Smooth muscle cell of the brain vasculature (primary cell): ENCODE results near the gene CCDC90B.
A peak's percentile ranks its signal among the peaks of the same experiment; 100 is the strongest.
"Not testable (repeated sequence)": the region's sequence is repeated elsewhere in the genome, so short reads cannot be mapped to it uniquely, and the experiment has no call there.

Experiments used
- DNase-seq: peaks from one replicate; pipeline ENCODE4 v3.0.0-alpha.2; 2012; ENCODE audit warnings: low read depth, low spot score

Gene CCDC90B

DNA sequence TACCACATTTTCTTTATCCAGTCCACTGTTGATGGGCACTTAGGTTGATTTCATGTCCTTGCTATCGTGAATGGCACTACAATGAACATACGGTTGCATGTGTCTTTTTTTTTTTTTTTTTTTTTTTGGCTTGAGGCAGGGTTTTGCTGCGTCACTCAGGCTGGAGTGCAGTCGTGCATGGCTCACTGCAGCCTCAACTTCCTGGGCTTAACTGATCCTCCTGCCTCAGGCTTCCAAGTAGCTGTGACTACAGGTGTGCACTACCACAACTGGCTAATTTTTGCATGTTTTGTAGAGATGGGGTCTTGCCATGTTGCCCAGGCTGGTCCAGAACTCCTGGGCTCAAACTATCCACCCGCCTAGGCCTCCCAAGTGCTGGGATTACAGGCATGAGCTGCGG lies 1.5 kb upstream of the CCDC90B start:
- DNase-seq = no peak

DNA sequence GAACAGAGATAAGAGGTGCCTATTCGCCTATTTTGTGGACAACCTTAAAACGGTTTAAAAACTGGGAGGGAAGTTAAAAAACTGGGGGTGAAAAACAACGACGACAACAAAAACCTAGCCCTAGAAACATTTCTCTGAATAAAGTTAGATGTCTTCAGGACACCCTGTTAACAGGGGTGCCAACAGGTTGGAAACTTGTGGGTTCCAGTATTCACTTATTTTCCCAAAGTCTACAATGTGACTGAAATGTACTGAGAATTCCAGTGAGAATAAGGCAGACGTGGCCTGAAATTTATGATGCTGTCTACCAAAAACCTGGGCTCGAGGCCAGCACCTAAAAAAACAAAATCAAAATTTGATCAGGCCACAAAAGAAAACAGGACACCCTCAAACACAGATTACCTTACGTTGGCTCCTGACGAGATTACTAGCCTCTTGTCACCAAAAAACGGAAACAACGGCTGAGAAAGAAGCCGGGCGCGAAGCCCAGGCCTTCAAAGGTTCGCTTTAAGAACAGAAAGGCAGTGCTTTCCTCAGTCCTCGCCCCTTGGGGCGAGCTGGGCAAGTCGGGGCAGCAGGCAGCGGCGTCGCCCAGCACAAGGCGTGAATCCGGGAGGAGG lies 906 bp downstream of the CCDC90B start:
- DNase-seq = no peak

DNA sequence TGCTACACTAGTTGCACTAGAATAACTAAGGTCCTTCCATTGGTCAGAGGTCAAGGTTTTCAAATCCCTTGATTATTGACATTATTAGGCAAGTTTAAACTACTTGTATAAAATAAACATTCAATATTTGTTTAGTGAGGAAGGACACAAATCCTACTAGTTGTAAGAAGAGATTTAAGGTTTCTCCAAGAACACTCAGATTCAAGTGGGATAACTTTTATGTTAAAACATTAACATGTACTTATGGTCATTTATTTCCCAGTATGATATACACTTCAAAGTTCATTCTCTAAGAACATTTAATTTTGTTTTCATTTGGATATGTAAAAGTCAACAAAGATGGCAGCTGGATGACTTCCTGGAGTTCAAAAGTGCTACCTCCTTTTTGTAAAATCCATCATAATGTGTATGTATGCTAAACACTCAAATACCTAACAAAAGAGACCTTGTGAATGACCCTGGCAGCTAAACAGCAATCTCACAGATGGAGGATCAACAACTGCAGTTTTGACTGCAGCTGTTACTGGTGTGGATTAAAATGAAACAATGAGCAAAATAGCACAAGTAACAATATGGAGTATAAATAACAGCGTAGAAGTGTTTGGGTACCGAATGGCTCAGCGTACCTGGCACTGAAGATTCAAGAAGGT lies 1.5 kb downstream of the CCDC90B start:
- DNase-seq = no peak

DNA sequence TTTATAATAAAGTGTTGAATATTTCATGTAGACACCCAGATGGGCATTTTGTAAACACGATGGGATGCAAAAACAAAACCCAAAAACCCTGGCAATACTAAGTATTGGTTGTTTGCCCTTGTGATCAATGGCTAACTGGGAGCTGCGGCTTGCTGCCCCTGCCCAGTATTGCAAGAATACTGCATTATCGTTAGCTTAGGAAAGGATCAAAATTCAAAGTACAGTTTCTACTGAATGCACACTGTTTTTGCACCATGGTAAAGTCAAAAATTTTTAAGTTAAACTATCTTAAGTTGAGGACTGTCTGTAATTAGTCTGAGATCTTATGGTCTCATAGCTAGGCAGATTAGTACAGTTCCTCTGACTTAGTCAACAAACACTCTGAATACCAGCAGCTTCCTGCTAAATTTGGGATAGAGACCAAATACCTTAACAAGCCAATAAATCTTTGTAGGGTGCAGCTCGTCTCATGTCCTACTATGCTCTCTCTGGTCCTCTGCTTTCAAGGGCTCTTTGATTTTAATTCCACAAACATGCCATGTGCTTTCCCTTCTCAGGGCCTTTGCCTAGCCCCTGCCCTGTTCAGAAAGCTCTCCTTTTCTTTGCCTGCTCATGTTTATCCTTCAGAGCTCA lies 4.0 kb downstream of the CCDC90B start:
- no peak for DNase-seq

DNA sequence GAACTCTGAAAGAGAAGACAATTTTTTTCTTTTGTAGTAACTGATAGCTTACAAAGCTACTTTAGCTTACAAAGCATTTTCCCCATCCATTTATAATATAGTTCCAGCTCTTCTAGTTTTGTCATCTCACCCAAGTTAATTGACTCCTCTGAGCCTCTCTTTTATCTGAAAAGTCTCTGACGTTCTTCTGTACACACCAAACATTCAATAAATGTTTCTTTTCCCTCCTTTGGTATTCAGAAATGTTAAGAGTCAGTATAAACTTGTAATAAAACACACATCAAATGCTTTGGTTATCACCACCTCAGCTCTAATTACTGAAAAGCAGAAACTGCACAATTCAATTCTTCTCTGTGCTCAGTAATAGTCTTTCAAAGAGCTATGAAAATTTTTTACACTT lies 5.9 kb downstream of the CCDC90B start:
- DNase-seq = no peak

DNA sequence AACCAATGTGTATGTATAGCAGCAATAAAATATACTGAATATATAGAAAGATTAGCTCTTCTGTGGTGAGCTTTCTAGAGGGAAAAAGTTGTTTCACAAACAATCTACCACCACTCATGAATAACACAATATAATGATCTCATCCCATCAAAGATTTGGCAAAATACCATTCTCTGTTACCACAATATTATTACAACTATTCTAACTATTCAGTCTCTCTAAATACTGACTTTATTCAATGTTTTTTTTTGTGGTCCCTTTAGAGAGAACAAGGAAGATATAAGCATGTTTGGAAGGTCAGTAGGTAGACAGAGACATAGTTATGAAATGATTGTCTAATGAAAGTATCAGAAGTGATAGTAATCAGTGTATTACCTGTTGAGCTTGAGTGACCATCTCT lies 7.8 kb downstream of the CCDC90B start:
- no peak for DNase-seq

DNA sequence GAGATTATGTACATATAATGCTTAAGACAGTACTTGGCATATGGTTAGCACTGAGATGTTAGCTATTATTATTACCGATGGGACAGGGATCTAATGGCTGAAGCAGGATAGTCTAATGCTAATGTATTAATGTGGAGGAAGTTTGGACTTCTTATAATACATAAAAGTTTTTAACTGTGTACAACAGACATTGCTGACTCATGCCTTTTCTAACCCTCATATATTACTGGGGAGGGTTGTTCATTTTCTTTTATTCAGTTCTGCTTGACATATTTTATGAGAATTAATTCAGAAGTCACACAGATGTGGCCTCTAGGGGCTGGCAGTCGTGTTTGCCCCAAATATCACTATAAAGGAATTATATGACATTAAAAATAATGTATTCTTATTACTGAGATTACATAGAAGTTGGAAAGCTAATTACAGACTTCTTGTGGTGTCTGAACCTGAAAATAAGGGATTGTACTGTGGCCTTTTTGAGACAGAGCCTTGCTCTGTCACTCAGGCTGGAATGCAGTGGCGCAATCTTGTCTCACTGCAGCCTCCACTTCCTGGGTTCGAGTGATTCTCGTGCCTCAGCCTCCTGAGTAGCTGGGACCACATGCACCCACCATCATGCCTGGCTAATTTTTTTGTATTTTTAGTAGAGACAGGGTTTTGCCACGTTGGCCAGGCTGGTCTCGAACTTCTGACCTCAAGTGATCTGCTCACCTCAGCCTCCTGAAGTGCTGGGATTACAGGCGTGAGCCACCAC lies 10.1 kb downstream of the CCDC90B start:
- DNase-seq = no peak

DNA sequence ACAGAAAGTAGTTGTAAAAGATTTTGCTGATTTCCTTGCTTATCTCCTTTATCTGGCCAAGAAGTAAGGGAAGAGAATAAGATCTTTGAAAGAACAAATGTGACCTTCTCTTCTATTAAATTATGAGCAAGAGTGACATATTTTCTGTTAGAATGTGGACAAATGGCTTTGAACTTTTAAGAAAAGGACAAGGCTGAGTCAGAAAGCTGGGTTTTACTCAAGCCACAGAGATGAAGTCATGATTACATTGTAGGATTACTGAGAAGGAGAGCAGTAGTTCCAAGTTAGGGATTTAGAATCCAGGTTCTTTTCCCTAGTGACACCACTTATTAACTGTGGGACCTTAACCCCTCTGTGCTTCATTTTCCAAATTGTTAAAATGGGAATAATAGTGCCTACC lies 13.5 kb downstream of the CCDC90B start:
- no peak for DNase-seq

DNA sequence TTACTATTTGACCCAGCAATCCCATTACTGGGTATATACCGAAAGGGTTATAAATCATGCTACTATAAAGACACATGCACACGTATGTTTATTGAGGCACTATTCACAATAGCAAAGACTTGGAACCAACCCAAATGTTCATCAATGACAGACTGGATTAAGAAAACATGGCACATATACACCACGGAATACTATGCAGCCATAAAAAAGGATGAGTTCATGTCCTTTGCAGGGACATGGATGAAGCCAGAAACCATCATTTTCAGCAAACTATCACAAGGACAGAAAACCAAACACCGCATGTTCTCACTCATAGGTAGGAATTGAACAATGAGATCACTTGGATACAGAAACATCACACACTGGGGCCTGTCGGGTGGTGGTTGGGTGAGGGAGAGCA lies 14.4 kb downstream of the CCDC90B start:
- not testable (repeated sequence) for DNase-seq

DNA sequence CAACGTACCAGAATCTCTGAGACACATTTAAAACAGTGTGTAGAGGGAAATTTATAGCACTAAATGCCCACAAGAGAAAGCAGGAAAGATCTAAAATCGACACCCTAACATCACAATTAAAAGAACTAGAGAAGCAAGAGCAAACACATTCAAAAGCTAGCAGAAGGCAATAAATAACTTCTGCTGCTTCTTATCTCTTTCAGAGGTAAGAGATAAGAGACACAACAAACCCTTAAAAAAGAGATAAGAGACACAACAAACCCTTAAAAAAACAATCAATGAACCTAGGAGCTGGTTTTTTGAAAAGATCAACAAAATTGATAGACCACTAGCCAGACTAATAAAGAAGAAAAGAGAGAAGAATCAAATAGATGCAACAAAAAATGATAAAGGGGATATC lies 17.1 kb downstream of the CCDC90B start:
- not testable (repeated sequence) for DNase-seq

DNA sequence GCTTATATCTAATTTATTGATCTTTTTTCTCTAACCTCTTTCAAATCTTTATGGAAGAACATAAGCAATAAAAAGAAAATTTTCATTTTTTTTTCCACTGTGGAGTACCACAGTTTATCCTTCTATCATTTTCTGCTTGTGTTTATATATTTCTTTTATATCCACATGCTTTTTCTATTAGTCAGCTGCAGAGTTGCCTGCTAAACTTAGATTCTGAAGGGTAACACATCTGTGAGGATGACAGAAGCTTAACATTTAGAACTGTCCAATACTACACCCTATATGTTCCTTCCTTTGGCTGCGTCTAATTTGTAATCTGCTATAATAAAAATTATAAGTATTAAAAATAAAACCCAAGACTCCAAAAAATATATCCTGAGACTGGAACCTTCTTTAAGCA lies 20.8 kb downstream of the CCDC90B start:
- no peak for DNase-seq

DNA sequence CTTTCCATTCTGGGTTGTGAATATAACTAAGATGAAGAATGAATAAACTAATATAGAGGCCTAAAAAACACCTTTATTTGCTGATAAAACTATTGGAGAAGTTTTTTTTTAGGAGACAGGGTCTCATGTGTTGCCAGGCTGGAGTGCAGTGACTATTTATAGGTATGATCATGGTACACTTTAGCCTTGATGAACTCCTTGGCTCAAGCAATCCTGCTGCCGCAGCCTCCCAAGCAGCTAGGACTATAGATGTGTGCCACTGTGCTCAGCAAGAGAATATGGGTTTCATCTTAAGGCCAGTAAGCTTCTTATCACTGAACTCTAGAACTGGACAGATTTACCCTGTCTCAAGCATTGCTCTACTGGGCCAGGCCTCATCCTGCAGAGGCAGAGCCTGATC lies 26.6 kb downstream of the CCDC90B start:
- no peak for DNase-seq

DNA sequence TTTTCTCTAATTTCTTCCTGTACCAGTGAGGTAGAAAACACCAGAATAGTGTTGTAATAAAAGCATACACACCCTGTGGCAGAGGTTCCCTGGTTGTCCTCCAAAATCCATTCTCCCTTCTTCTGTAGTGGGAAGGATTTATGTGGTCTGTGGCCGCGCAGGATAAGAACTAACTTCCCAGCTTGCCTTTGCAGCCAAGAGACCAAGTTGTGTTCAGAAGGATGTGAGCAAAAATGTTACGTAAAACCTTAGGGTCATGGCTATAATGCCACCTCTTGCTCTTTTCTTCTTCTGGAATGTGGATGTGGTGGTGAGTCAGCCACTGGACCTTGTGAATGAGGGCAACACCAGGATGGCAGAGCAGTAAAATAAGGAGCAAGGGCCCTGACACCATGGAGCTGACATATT lies 28.4 kb downstream of the CCDC90B start:
- DNase-seq = peak; percentile 36

DNA sequence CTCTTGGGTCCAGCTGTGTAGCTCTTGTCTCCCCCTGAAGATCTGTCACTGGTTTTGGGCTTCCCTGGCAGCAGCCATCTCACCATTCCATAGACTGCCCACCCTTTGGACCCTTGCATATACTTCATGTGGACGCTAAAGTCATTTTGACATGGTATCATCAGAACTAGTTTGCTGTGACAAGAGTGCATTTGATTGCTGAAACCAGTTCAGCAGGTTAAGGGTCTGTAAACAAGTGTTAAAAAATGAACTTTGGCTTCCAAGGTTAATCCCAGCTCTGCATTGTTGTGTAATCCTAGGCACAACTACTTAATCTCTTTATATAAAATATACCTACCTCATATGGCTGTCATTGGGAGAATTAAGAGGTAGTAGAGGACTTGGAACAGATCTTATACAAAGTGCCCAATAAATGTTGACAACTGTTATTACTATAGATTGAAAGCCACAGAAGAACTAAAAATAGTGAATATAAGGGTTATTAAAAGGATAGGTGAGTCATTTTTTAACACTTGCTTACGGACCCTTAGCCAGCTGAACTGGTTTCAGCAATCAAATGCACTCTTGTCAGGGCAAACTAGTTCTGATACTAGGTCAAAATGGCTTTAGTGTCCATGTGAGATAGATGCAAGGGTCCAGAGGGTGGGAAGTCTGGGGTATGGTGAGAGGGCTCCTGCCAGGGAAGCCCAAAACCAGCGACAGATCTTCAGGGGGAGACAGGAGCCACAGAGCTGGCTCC lies 29.4 kb downstream of the CCDC90B start:
- DNase-seq = no peak

DNA sequence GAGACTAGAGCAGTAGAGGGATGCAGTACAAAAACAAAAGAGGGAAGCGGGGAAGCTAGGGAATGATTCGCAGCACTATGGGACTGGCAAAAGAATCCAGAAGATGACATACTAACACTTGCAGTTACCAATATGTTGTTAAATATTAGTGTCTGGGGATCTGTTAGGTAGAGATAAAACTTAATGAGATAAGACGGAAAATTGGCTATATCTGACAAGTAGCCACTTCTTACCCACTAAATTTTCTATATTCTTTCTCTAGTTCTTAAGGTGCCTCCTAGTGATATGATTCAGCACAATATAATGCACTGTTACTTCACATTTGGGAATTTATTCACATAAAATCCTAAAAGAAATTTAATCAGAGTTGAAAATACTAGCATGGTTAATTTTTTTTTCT lies 30.8 kb downstream of the CCDC90B start:
- no peak for DNase-seq

DNA sequence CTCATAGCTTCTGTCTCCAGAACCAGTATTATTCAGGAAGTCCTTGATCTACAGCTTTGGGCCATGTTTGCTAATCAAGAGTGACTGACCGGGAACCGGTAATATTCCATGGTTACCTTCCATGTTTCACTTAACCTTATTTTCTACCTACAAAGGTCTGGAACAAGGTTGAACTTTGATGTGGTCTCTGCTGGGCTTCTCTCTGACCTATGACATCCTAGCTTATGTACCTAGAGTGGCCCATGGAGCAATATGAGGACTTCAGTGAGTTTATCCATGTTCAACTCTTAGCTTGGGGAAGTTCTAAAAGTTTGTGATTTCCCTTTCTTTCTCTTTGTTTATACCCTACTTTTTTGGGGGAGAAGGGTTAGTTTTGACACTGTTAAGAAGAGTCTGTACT lies 33.2 kb downstream of the CCDC90B start:
- DNase-seq = no peak

DNA sequence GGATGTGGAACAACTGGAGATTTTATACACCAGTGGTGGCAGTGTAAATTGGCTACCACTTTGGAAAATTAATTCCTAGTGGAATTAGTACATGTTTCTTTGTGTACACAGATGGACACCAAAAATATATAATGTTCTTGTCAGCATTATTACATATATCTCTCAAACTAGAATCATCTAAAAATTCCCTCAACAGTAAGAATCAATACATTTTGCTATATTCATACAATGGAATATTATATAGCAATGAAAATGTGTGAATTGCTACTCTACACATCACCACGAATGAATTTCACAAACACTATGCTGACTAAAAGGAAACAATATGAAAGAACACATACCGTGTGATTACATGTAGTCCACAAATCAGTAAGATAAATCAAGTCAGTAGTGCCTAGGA lies 33.9 kb downstream of the CCDC90B start:
- DNase-seq = no peak

DNA sequence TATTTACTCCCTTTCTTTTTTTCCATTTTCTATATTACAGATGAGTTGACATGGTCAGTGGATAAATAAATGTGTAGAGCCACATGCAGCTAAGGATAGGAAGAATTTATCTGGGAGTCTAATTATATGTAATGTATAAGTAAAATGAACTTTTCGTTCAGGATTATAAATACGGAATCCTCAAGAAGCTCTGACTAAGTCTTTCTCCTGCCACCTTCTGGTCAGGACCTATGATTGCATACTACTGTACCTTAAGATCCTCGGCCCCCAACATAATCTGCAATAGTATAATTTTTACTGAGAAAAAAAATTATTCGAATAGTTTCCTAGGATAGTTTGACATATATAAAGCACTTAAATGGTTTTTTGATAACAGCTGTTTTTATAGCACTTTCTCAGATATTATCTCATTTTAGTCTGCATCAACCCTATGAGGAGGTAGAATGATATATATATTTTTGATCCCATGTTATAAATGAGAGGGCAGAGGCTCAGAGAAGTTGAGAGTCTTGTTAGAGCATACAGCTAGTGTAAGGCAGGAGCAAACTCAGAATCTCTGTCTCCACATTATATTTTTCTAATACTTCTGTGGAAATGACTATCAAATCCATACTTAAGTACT lies 36.1 kb downstream of the CCDC90B start:
- peak; percentile 13 for DNase-seq

DNA sequence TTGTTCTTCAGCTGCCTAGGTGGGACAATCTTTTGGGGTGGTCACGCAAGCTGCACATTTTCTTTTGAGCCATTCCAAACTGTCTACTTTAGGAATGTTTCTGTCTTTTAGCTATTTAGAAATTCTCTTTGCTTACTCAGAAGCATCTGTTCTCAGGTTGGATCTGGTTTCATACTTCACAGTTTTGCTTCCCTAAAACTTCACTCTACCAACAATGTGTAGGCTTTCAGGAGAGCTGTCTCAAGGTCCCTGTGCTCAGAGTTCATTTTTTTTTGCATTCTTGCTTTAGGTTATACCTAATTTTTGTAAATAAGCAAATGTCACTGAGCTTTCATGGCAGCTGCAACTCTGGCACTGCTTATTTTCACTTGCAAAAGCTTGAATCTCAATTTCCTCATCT lies 36.7 kb downstream of the CCDC90B start:
- no peak for DNase-seq

DNA sequence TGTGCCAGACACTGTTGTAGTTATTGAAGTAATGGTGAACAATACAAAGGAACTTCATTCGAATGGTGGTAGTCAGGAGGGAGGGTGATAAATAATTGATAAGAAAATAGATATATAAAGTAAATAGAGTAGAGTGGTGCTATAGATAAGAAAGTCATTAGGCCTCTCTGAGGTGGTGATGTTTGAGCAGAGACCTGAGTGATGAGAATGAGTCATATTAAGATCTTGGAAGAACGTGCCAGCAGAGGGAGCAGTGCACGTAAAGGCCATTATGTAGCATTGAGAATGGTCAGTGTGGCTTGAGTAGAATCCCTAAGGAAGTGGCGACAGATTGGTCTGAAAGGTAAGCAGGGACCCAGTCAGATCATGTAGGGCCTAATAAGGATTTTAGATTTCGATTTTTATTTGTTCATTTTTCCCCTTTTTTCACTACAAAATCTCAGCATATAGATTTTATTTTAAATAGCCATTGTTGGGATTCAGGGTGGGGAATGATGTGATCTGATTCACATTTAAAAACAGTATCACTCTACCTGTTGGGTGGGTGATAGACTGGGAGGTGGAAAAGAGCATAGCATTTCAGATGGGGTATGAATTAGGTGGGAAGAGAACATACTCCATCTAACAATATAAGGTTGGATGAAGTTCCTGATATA lies 44.7 kb downstream of the CCDC90B start:
- DNase-seq = peak; percentile 18

DNA sequence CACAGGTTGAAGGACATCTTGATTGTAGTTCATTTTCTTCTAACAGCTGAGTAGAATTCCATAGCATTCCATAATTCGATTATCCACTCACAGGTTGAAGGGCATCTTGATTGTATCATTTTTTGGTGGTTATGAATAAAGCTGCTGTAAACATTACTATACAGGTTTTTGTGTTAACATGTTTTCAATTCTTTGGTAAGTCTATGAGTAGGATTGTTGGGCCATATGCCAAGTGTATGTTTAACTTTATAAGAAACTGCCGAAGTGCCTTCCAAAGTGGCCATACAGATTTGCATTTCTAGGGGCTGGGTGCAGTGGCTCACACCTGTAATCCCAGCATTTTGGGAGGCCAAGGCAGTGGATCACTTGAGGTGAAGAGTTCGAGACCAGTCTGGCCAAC lies 48.1 kb downstream of the CCDC90B start:
- no peak for DNase-seq
